Activated CD4-positive, alpha-beta T cell treated with anti-CD3 and anti-CD28 coated beads for 1 hour (primary cell): ENCODE results near the gene FAM193A.
"Not testable (repeated sequence)": the region's sequence is repeated elsewhere in the genome, so short reads cannot be mapped to it uniquely, and the experiment has no call there.

Experiments used
- DNase-seq: peaks from one replicate; pipeline ENCODE4 v3.0.0-alpha.2; 2020

The FAM193A gene

DNA sequence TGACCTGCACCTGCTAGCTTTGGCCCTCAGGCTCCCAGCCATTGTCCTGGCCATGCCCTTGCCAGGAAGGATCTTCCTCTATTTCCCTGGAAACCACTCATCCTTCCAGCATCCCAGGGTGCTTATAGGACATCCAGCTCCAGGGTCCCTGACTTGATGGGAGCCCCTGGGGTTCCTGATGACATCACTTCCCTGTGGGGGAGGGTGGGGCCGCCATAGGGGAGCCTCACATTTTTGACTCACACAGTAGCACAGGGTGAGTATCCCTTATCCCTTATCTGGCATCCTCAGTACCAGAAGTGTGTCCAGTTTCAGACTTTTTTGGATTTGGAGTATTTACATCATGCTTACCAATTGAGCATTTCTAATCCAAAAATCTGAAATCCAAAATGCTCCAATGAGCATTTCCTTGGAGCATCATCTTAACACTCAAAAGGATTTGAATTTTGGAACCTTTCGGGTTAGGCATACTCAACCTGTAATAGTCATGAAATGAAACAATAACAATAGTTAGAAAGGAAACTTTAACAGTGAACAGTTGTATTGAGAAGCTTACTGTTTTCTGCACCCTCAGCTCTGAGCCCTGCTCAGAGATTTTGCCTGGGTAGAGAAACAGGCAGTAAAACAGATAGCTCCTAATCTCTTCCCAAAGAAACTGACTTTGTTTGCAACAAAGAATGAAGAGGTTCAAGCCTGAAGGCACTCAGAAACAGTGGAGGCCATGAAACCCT lies 197.6 kb downstream of the FAM193A start:
- DNase-seq: no peak

GRCh38 chr4:2734612-2735011 lies 198.2 kb downstream of the FAM193A start:
- DNase-seq: no peak

- no peak for DNase-seq
Measured at GRCh38 chr4:2735869-2736268, 199.4 kb downstream of the FAM193A start.

DNA sequence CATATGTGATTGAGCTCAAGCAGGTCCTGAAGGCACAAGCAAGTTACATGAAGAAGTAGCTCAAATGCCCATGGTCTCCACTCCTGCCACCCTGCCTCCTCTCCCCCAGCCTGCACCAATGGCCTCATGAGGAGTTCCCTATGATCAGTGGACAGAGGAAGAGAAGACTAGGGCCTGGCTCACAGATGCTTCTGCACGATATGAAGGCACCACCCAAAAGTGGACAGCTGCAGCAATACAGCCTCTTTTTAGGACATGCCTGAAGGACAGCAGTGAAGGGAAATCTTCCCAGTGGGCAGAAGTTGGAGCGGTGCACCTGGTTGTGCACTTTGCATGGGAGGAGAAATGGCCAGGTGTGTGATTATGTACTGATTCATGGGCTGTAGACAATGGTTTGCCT lies 201.8 kb downstream of the FAM193A start:
- DNase-seq: not testable (repeated sequence)

DNA sequence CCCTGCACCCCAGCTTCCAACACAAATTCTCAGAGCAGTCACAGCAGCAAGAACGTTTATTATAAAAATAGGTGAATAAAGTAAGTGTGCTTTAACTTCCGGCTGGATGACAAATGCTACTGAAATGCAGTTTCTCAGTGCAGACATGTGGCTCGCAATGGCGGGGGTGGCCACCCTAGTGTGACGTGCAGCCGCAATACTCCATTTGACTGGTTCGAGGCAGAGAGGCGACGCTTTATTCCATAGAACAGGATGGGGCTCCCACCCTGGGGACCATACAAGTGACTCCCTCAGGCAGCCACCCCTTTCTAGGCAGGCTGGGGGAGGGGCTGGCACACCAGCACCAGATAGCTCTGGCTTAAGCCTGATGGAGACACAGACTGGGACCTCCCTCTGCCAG lies 205.2 kb downstream of the FAM193A start:
- DNase-seq: no peak

- no peak for DNase-seq
Measured at GRCh38 chr4:2742081-2742822, 205.8 kb downstream of the FAM193A start.

DNA sequence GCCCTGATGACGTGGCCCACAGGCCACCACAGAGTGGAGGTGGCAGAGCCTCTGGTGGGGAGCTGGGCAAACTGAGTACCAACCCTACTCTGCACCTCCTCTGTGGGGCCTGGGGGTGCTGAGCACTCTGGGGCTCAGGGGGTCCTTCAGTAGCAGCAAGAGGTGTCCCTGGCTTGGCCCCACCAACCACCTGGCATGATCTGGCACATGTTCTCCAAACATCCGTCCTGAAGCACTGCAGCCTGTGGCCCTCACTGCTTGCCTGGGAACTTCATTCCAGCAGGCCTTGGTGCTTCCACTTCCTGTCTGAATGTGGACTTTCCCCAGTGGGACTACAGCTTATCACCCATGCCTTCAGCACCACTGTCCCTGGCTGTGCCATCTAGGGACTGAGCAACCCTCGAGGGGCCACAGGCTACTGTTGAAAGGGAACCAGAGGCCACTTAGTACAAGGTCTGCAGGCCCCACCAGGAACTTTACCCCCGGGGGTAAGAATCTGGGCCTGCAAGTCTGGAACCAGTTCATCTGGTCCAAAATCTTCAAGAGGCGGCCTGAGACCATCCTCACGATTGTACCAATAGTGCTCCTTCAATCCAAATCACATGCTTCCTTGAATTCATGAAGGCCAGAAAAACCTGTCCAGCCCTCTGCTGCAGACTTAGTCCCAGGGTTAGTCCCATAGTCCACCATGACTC lies 206.5 kb downstream of the FAM193A start:
- no peak for DNase-seq

DNA sequence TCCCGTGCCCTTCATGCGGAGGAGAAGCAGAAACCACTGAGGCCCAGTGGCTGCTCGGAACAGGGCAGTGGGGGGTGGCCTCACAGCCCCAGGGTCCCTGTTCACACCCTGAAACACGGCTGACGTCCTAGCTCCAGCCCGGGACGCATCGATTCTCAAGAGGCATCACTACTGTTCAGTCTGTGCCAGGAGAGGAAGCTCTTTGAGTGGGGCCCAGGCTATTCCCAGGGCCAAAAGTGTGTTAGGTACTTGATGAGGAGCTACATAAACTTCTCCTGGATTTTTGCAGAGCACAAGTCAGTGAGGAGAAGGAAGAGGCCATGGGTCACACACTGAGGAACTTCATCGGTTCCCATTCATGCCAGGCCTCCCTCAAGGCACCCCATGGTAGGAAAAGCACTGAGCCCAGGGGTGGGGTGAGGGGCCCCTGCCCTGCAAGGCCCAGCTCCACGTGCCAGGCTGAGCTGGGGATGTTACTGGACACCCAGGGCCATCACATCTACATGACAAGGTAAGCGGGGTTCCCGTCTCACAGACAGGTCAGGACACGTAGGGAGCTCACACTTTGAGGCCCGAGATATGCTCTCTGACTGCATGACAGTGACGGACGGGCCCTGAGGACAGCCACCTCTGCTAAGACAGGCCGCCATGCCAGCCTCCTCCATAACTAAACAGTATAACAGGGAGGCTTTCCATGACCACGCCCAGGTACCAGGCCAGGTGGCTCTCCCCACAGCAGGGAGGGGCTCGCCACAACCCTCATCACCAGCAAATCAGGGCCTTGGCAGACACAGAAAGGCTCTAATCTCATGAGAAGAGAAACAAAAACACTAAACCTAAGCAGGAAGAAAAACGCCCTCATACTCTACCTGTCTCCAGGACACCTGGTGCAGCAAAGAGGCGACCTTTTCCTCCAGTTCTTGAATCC lies 207.3 kb downstream of the FAM193A start:
- no peak for DNase-seq

- DNase-seq: no peak
Measured at GRCh38 chr4:2744576-2745270, 208.3 kb downstream of the FAM193A start.

DNA sequence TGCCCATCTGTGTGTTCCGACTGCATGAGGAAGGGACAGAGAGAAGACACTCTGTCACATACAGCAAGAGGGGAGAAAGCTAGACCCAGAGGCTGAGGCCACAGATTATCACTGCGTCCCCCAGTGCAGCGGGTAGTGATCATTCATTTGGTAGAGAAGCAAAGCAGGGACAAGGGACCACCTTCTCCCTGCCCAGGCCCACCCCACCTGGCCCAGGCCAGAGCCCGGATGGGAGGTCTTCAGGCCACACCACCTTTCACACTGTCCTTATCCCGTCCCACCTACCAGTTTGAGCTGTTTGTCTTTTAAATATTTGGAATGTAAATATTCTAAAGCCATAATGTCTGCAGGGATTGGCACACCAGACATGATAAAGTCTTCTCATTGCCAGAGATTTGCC lies 209.1 kb downstream of the FAM193A start:
- no peak for DNase-seq

DNA sequence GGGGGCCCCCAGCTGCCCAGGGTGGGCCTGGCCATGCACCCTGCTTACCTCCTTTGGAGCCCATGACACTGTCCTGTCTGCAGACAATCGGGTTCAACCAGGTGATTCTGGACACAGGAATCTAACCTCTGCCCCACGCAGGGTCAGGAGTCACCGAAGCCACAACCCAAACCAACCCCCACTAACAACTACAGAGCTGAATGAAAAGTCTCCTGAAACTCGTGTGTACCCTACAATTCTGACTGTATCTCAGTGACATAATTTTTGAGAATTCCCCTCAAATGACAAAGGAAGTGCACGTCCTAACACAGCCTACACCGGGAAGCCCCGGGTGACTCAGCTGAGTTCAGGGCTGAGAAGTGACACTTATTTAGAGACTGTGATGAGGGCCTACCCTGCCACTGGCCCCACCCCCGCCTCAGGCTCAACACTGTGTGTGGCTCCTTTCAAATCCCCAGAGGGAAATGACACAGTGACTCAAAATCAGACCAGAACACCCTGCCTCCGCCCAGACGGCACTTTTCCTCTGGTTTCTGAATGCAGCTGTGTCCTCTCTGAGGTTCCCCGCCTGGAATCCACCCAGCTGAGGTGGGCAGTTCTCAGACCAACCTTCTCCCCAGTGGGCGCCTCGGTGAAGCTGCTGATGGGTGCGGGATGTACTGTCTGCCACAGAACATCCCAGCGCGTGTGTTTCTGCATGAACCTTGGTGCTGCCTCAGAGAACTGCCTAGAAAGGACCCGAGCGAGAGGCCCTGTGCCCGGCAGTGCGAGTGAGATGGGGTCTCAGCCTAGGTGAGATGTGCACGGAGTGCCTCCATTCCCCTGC lies 209.7 kb downstream of the FAM193A start:
- DNase-seq: peak; percentile 77

DNA sequence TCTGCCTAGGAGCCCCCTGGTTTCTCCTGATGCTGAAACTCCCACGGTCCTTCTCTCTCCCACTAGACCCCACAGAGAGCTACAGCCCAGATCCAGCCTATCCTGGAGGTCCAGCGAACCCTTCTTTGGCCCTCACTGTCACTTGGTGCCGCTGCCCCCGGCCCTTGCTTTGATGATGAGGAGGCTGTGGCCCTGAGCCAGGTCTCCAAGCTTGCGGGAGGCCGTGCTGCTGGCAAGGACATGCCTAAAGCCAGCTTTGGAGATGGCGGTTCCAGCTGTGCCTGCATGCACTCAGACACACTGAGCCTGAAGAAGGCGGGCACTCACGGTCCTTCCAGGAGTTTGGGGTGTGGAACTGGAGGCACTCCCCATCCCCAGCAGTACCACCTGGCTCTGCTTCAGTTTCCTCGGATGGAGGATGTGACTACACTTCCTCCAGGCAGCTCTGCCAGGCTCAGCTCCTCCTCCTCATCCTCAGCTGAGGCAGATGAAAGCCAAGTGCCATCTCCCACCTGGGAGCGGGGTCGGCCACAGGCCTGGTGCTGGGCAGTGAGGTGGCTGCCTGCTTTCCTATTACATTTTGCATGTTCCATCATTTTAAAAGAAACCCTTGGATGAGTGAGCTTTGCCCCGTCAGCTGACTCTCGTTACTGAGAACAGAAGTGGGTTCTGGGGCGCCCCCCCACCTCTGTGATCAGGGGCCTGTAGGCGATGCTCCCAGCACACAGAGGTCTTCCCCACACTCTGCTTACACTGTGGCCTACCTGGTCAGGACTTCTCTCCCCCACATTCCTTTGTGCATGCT lies 210.6 kb downstream of the FAM193A start:
- no peak for DNase-seq

DNA sequence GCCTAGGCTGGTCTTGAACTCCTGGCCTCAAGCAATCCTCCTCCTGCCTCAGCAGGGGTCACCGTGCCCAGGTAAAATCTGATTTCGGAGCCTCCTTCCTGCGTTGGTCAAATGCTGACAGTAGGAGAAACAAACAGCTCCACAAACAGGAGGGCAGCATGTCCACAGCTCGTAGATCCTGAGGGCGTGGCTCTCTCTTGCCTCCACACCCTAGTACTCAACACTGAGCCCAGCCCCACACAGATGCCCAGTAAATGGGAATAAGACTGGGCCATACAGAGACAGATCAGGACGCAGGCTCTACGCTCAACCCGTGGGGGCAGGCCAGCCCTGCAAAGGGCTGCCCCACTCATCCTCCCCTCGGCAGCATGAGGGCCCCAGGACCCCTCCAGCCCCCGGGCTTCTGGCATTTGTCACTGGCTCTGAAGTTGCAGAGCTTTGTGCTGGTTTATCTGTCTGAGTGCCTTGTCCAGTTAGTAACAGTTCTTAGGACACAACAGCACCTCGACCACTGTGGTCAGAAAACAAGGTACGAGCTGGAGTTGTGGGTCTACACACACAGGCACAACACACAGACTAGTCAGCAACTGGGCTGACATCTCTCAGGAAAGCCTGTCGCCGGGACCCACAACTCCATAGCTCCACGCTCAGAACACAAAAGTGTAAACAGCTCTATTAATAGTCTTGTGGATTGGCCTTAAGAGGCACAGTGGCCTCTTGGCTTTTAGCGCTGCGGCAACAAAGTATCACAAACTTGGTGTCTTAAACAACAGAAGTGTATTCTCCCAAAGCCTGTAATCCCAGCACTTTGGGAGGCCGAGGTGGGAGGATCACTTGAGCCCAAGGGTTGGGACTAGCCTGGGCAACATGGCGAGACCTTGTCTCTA lies 214.5 kb downstream of the FAM193A start:
- no peak for DNase-seq

DNA sequence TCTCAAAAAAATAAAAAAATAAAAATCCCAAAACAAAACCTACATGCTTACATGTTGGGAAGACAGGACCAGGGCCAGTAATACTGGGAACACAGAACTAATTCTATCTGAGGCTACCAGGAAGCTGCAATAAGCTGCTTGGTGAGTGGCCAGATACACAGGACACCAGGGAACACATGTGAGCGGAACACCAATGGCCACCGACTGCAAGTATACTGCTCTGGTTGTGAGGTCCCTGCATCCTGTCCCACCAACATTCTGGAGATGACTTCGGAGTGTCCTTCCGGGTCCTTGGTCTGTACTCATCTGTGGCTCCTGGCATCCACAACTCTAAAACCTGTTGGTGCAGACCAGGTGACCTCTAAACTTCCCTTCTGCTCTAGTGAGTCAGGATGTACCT lies 217.0 kb downstream of the FAM193A start:
- DNase-seq: no peak

DNA sequence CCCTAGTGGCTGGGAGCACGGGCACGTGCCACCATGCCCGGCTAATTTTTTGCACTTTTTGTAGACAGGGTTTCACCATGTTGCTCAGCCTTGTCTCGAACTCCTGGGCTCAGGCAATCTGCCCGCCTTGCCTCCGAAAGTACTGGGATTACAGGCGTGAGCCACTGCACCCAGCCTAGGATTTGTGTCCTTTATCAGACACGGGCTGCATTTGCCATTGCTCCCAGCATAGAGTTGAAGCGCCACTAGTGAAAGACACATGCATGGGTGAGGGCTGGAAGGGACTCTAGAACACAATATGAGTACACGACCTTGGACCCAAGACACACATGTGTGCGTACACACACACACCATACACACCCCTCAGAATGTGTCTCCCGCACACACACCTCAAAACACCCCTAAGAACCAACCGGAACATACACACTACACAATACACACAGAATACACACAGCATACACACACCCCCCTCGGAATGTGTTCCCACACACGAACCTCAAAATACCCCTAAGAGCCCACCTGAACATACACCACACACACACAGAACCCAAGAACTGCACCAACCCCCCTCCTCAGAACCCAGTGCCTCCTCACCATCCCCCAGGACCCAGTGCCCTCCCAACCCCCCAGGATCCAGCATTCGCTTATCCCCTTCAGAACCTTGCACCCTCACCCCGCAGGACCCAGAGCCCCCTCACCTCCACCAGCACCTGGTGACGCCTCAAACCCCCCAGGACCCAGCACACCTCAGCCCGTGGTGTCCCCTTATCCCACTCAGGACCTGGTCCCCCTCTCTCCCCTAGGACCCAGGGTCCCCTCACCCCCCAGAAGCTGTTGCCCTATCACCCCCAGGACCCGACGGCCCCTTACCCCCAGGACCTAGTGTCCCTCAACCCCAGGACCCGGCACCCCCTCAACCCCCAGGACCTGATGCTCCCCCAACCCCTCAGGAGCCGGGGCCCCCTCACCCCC lies 218.7 kb downstream of the FAM193A start:
- no peak for DNase-seq

DNA sequence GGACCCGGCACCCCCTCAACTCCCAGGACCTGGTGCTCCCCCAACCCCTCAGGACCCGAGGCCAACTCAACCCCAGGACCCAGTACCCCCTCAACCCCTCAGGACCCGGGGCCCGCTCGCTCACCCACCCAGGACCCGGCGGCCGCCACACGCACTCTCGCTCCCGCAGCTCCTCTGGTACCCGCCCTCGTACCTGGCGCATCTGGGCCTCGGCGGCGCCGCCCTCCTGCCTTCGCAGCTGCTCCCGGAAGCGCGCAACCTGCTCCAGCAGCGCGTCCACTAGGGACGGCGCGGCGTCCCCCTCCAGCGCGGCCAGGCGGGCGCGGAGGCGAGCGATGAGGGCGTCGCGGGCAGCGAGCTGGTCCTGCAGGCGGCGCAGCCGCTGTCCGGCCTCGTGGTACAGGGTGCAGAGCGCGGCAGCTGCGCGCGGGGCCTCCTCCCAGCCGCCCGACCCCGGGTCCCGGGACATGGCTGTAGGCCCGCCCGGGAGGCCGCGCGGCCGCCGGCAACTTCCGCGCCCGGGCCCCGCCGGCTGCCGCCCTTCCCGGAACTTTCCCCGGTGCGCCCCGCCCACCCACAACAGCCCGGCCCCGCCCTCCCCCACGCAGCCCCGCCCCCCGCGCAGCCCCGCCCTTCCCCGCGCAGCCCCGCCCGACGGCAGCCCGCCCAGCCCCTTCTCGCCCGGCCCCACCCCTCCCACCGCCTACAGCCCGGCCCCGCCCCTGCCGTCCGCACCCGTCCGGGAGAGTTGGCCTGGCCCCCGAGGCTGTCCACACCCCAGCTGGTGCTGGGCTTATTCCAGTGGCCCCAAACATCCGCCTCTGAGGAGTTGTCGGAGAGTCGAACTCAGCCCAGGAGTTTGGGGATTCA lies 219.6 kb downstream of the FAM193A start, which contains the start of gene TNIP2:
TSS of gene TNIP2 (minus strand) at position 516 of the 870 bp plus-strand sequence. CDS start at position 469, 47 bp downstream.
- DNase-seq: peak; percentile 70
